ENCODE results near the gene GALNS.

DNA sequence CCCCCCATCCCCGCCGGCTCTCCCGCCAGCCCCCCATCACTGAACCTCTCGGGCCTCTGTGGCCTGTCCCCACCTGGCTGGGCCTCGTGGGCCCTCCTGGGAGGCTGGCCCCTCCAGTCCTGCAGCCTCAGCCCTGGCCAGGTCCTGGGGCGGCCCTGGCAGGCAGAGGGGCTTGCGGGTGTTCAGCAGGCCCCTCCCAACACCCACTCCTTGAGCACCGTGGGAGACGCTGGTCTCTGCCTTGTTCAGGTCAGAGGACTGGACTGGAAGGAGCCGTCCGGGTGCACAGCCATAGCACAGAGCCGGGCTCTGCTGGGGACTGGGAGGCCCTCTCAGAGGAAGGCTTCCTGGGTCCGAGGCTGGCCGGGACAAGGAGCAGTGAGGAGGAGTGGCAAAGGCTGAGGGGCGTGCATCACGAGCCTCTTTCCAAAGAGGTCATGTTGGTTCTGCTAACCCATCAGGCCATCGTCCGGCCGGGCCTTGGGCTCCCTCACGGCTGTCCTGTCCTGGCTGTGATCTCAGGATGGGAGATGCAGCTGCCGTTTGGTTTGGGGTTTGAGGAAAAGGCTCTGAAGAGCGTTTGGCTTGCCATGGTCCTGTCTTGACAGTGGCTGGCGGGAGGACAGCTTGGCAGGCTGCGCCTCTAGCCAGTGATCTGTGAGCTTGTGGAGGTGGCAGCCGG, 16.0 kb upstream of the GALNS start:
- TF ChIP-seq, protein P1, sequence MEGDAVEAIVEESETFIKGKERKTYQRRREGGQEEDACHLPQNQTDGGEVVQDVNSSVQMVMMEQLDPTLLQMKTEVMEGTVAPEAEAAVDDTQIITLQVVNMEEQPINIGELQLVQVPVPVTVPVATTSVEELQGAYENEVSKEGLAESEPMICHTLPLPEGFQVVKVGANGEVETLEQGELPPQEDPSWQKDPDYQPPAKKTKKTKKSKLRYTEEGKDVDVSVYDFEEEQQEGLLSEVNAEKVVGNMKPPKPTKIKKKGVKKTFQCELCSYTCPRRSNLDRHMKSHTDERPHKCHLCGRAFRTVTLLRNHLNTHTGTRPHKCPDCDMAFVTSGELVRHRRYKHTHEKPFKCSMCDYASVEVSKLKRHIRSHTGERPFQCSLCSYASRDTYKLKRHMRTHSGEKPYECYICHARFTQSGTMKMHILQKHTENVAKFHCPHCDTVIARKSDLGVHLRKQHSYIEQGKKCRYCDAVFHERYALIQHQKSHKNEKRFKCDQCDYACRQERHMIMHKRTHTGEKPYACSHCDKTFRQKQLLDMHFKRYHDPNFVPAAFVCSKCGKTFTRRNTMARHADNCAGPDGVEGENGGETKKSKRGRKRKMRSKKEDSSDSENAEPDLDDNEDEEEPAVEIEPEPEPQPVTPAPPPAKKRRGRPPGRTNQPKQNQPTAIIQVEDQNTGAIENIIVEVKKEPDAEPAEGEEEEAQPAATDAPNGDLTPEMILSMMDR (IDR thresholded peaks at IDR 0.05), result no peak
- no peak for TF ChIP-seq POLR2A (IDR thresholded peaks at IDR 0.05)
